GM18517 (cell line): ENCODE results near the gene DDX4.
"Not testable (repeated sequence)": the region's sequence is repeated elsewhere in the genome, so short reads cannot be mapped to it uniquely, and the experiment has no call there.

Source experiments
- ATAC-seq: cut with Tn5 transposase; IDR thresholded peaks from one replicate; pipeline ENCODE4 v1.9.1; 2021; ENCODE audit warnings: mild to moderate bottlenecking, moderate library complexity; ENCODE audit not compliant: unreplicated experiment

DDX4 gene

DNA sequence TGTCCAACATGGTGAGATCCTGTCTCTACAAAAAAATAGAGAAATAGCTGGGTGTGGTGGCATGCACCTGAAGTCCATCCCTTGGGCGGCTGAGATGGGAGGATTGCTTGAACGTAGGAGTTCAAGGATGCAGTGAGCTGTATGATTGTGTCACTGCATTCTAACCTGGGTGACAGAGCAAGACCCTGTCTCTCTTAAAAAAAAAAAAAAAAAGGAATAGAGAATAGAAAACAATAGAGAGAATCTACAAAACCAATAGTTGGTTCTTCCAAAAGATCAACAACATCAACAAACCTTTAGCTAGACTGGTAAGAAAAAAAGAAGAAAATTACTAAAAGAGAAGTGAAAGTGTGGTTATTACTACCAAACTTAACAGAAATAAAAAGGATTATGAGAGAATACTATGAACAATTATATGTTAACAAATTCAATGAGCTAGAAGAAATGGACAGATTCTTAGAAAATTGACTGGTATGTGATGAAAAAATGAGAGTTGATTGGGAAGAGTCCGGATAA is 17.6 kb upstream of the DDX4 start:
- peak; percentile 65 for ATAC-seq

GRCh38 chr5:55724281-55724680 is 13.6 kb upstream of the DDX4 start:
- no peak for ATAC-seq

- ATAC-seq = no peak
Observed at GRCh38 chr5:55731848-55732247, 6.0 kb upstream of the DDX4 start.

DNA sequence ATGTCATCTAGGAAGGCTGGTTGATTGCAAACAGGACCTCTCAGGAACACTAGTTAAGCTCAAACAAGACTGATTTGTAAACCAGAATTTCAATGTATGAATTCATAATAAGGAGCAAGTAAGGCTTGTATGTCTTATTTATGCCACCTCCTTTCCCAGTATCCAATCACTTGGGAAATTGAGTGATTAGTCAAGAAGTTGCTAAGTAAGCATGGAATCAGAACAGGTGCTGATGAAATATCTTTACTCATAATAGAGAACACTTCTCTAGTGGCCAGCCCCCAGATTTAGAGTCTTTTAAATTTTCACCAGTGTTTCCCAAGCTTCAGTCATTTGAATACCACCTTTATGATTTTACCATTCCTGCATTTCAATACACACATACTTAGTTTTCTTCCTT is 5.3 kb upstream of the DDX4 start:
- ATAC-seq = no peak

GRCh38 chr5:55734658-55735057 is 3.2 kb upstream of the DDX4 start:
- no peak for ATAC-seq

DNA sequence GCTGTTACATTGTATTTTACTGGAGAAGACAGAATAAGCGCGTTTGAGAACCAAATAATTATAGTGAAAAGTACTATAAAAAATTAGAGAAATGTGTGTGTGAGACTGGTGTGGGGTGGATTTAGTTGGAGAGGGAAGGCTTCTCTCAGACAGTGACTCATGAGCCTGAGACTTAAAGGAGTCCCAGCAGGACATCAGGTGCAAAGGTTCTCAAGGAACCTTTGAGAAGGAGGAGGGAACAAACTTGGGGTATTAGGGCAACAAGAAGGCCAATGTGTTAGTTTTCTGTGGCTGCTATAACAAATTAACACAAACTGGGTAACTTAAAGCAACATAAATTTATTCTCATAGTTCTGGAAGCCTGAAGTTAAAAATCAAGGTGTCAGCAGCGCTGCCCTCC is 4.9 kb downstream of the DDX4 start:
- no peak for ATAC-seq

- ATAC-seq = no peak
Observed at GRCh38 chr5:55747778-55748318, 10.0 kb downstream of the DDX4 start.

DNA sequence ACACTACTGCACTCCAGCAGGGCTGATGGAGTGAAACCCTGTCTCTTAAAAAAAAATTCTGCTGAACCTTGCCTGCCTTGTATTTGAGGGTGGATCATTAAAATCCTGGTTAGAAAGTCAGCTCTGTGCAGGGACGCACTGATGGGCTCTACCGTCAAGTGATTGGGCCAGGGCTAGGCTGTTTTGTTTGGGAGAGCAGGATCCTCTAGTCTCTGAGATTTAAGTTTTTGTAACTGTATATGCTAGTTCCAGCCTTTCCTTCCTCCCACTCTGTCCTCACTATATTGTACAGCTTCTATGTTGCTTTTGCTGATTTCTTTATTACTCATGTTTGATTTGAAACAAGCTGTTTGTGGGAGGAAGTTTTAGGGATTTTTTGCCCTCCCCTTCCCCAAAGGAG is 11.5 kb downstream of the DDX4 start:
- ATAC-seq = no peak

- no peak for ATAC-seq
Observed at GRCh38 chr5:55750063-55750462, 12.2 kb downstream of the DDX4 start.

DNA sequence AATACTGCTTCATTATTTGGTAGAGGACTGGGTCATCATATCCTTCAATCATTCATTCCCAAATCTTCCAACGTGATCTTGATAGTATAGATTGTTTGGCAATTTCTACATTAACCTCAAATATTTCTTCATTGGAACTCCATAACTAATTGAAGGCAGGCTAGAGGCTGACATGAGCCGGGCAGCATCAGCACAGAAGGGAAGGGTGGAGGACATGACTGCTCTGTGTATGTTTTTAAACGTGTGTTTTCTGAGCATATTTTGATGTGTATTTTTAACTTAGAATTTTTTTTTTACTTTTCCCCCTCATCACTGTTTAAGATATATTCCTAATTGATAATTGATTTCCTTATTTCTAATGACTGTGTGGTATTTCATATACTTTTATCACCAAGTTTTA is 12.6 kb downstream of the DDX4 start:
- no peak for ATAC-seq

GRCh38 chr5:55758231-55758630 is 20.4 kb downstream of the DDX4 start:
- no peak for ATAC-seq

DNA sequence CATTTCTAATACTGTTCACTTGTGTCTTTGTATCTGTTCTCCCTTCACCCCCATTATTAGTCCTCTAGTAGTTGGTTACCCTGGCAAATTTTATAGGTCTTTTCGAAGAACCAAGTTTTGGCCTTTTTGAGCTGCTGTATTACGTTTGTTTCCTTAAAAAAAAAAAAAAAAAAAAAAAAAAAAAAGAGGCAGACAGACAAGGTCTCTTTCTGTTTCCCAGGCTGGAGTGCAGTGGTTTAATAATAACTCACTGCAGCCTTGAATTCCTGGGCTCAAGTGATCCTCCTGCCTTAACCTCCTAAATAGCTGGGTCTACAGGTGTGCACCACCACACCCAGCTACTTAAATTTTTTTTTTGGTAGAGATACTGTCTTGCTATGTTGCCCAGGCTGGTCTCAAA is 20.9 kb downstream of the DDX4 start:
- ATAC-seq = no peak

GRCh38 chr5:55761721-55762120 is 23.9 kb downstream of the DDX4 start:
- ATAC-seq = not testable (repeated sequence)

GRCh38 chr5:55763746-55764420 is 26.0 kb downstream of the DDX4 start:
- peak; percentile 70 for ATAC-seq

GRCh38 chr5:55768279-55768678 is 30.4 kb downstream of the DDX4 start:
- ATAC-seq = no peak

DNA sequence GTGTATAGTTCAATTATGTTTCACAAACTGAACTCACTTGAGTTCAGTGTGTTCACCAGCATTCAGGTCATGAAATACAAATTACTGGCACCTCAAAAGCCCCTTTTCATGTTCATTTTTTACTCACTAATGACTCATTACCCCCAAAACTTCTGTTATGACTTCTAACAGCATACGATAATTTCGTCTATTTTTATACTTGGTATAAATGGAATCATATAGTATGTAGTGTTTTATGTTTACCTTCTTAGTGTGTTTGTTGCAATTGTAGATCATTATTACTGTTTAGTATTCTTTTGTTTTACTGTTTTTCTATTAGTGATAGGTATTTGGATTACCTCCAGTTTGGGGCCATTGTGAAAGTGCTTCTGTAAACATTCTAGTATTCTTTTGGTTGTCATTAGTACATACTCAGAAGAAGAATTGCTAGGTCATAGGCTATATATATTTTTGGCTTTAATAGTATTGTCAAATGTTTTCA is 33.4 kb downstream of the DDX4 start:
- peak; percentile 56 for ATAC-seq

DNA sequence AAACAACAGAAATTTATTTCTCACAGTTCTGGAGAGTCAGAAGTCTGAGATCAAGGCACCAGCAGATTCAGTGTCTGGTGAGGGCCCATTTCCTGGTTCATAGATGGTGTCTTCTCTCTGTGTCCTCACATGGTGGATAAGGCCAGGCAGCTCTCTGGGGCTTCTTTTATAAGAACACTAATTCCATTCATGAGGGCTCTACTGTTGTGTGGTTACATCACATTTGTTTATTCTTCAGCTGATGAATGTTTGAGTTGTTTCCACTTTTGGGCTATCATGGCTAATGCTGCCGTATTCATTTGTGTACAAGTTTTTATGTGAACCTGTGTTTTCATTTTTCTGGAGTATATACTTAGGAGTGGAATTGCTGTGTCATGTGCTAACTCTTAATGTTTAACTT is 35.2 kb downstream of the DDX4 start:
- no peak for ATAC-seq

GRCh38 chr5:55777332-55777731 is 39.5 kb downstream of the DDX4 start:
- no peak for ATAC-seq

DNA sequence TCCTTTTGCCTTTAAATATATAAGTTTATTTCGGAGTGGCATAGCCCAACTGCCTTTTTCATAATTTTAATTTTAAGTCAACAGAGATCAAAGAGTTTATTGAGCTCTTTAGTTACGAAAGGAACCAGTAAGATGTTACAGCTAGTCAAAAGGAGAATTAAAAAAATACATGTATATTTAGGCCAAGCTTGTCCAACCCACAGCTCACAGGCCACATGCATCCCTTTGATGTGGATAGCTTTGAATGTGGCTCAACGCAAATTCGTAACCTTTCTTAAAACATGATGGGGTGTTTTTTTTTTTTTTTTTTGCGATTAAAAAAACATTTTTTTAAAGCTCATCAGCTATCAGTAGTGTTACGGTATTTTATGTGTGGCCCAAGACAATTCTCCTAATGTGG is 63.1 kb downstream of the DDX4 start:
- ATAC-seq = no peak

- ATAC-seq = not testable (repeated sequence)
Observed at GRCh38 chr5:55808814-55809213, 71.0 kb downstream of the DDX4 start.

GRCh38 chr5:55815939-55816338 is 78.1 kb downstream of the DDX4 start:
- not testable (repeated sequence) for ATAC-seq

- ATAC-seq = no peak
Observed at GRCh38 chr5:55816342-55816741, 78.5 kb downstream of the DDX4 start.

DNA sequence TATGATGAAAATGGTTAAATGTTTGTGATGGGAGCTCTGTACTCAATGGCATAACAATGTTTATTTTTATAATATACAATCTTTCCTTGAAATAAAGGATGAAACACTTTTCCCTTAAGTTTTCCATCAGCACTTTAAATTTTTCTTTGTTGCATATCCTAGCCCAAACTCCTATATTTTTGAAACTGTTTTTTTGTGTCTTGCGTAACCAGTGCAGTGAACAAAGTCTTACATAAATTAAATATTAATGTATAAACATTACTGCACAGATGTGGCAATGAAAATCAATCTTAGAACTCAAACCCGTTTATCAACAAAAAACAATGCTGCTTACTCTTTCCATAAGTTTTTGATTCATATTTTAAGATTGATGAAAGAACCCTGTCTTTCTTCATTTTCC is 79.2 kb downstream of the DDX4 start:
- ATAC-seq = no peak
